Right atrium auricular region (tissue), 2 donors: Measurements from ENCODE around the gene USP3. TPM values are rescaled to one million over a fixed set of nuclear protein-coding genes. Genes with fewer than 3 reads are reported as not detected.
"Not testable (repeated sequence)": the region's sequence is repeated elsewhere in the genome, so short reads cannot be mapped to it uniquely, and the experiment has no call there.

Experiments used
- DNase-seq: peaks from one replicate; pipeline ENCODE4 v3.0.0-alpha.2; 2019; ENCODE audit warnings: low spot score
- H3K27ac ChIP-seq, 2 donors: fragments of 200-600 bp; sonication (generic); 1 replicate in 1 of 2; 2 replicates in 1 of 2; pipeline ENCODE4 v1.5.1; 2016 to 2019
- H3K27me3 ChIP-seq, 2 donors: fragments of 200-600 bp; sonication (generic); one replicate each; pipeline versions ENCODE4 v1.5.1 to v1.6.0; 2017 to 2019
- H3K36me3 ChIP-seq: fragments of 200-600 bp; sonication (generic); one replicate; pipeline ENCODE4 v1.5.1; 2016
- H3K4me1 ChIP-seq, 2 donors: fragments of 200-600 bp; sonication (generic); one replicate each; pipeline versions ENCODE4 v1.5.1 to v1.6.0; 2017 to 2019
- H3K4me3 ChIP-seq, 2 donors: fragments of 200-600 bp; sonication (generic); 1 replicate in 1 of 2; 2 replicates in 1 of 2; pipeline ENCODE4 v1.5.1; 2017 to 2019; ENCODE audit warnings: mild to moderate bottlenecking in 1 of 2, moderate library complexity in 1 of 2
- H3K9me3 ChIP-seq, 2 donors: fragments of 200-600 bp; sonication (generic); one replicate each; pipeline ENCODE4 v1.5.1; 2019
- CTCF ChIP-seq, 2 donors: fragments of 200-600 bp; sonication (generic); IDR thresholded peaks; one replicate each; pipeline ENCODE4 v1.5.1; 2019; ENCODE audit warnings: antibody characterized with exemption in 2 of 2
- total RNA-seq, 2 donors: library from RNA; depleted of rRNA; stranded (reverse); fragments of >200 nt; gene quantifications; one replicate each; pipeline ENCODE4 v1.1.0, GENCODE V29; 2016

Gene USP3
- total RNA-seq, 2 donors from 2014 or later = 12.3 to 18.5 TPM

- DNase-seq = peak; percentile 87
- TF ChIP-seq CTCF (IDR thresholded peaks at IDR 0.05) = peak; percentile 38 to 69
Observed at GRCh38 chr15:63610209-63610841, 105.9 kb downstream of the USP3 start.

GRCh38 chr15:63611177-63611576 lies 106.8 kb downstream of the USP3 start:
- Histone ChIP-seq H3K9me3 (no peaks in the 10 kb centered on the region), H3K27ac (peak overlapping the region in 1 of 2 donors; percentile 3), H3K4me1 (peaks cover 0 to 16% of the 10 kb centered on the region in 2 donors), H3K36me3 (peaks cover 64% of the 10 kb centered on the region), H3K4me3 (no peak overlapping the region), H3K27me3 (no peaks in the 10 kb centered on the region)
- no peak for TF ChIP-seq CTCF (IDR thresholded peaks at IDR 0.05)
- no peak for DNase-seq

More at GRCh38 chr15:63610209-63610841, 105.9 kb downstream of the USP3 start:
- Histone ChIP-seq H3K36me3 (peaks cover 59% of the 10 kb centered on the region), H3K4me3 (no peak overlapping the region), H3K9me3 (no peaks in the 10 kb centered on the region), H3K27ac (peak overlapping the region in 1 of 2 donors; percentile 3), H3K4me1 (peaks cover 0 to 16% of the 10 kb centered on the region in 2 donors), H3K27me3 (no peaks in the 10 kb centered on the region)

GRCh38 chr15:63612300-63612699 lies 107.9 kb downstream of the USP3 start:
- Histone ChIP-seq H3K36me3 (peaks cover 62% of the 10 kb centered on the region), H3K4me3 (no peak overlapping the region), H3K4me1 (peaks cover 0 to 16% of the 10 kb centered on the region in 2 donors), H3K27me3 (no peaks in the 10 kb centered on the region), H3K27ac (no peak overlapping the region), H3K9me3 (no peaks in the 10 kb centered on the region)
- no peak for TF ChIP-seq CTCF (IDR thresholded peaks at IDR 0.05)
- no peak for DNase-seq

- Histone ChIP-seq H3K27me3 (no peaks in the 10 kb centered on the region), H3K4me3 (no peak overlapping the region), H3K9me3 (no peaks in the 10 kb centered on the region), H3K4me1 (peaks cover 0 to 3% of the 10 kb centered on the region in 2 donors), H3K27ac (no peak overlapping the region), H3K36me3 (peaks cover 40% of the 10 kb centered on the region)
- no peak for DNase-seq
- no peak for TF ChIP-seq CTCF (IDR thresholded peaks at IDR 0.05)
Observed at GRCh38 chr15:63615935-63616334, 111.5 kb downstream of the USP3 start.

- H3K4me3 ChIP-seq, DNase-seq, H3K27ac ChIP-seq, H3K27me3 ChIP-seq, H3K9me3 ChIP-seq, H3K4me1 ChIP-seq: not testable (repeated sequence)
- peaks cover 40% of the 10 kb centered on the region for H3K36me3 ChIP-seq
Observed at GRCh38 chr15:63617147-63617546, 112.8 kb downstream of the USP3 start.

GRCh38 chr15:63617627-63618026 lies 113.2 kb downstream of the USP3 start:
- not testable (repeated sequence) for H3K27ac ChIP-seq, H3K4me3 ChIP-seq, H3K4me1 ChIP-seq, H3K9me3 ChIP-seq, DNase-seq, H3K27me3 ChIP-seq
- H3K36me3 ChIP-seq = peaks cover 40% of the 10 kb centered on the region

GRCh38 chr15:63620760-63621159 lies 116.4 kb downstream of the USP3 start:
- not testable (repeated sequence) for H3K4me1 ChIP-seq, DNase-seq, H3K27me3 ChIP-seq, H3K9me3 ChIP-seq, H3K4me3 ChIP-seq, H3K27ac ChIP-seq
- H3K36me3 ChIP-seq = peaks cover 45% of the 10 kb centered on the region
